Adrenal gland (tissue), 5 donors: ENCODE results near the gene PACSIN2.

ENCODE experiments used
- POLR2A ChIP-seq, 2 donors: fragments of 450-650 bp; IDR thresholded peaks; one replicate each; pipeline ENCODE4 v1.6.1; 2017; ENCODE audit warnings: antibody characterized with exemption in 2 of 2, mild to moderate bottlenecking in 2 of 2, moderate library complexity in 1 of 2
- TF ChIP-seq, protein P1 (sequence below), 6 experiments: fragments of 450-650 bp in 4 of 6; fragments of 200-600 bp in 2 of 6; sonication (generic) in 1 of 6; IDR thresholded peaks; 1 replicate in 5 of 6; 2 replicates in 1 of 6; pipeline versions ENCODE4 v1.5.1 to v1.8.0; 2016 to 2021; ENCODE audit warnings: antibody characterized with exemption in 6 of 6, mild to moderate bottlenecking in 2 of 6, moderate library complexity in 1 of 6
- donor health status: DM: no; HTN: no; CAD: no.

DNA sequence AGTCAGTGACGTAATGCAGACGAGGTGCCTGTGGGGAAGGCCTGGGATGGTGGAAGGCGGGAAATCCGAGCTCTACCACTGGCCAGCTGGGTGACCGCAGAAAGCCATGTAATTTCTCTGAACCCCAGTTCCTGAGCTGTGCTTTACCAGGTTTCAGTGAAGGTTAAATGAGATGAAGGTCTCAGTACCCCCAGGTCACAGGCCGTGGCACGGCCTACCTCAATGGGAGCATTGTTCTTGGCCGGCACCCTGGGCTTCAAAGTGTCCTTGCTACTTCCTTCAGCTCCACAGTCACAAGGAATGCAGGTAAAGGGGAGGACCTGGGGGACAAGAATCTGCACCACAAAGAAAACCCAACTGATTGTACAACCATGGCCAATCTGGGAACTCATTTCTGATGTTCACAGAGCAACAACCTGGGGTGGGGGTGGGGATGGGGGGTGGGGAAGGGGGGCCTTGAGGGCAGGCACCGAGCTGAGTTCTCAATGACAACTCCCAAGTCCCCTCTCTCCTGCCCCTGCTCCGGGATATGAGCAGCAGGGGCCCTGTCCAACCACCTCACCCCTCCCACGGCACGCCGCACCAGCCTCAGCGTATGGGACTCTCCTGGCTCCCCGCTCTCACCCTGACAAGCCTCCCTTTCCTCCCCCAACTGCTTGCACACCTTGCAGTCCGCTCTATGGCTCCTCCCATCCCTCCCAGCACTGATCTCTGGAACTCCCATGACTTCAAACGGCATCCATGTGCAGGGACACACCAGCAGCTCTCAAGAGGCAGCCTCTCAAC is 98.8 kb downstream of the PACSIN2 start:
- TF ChIP-seq, protein P1, sequence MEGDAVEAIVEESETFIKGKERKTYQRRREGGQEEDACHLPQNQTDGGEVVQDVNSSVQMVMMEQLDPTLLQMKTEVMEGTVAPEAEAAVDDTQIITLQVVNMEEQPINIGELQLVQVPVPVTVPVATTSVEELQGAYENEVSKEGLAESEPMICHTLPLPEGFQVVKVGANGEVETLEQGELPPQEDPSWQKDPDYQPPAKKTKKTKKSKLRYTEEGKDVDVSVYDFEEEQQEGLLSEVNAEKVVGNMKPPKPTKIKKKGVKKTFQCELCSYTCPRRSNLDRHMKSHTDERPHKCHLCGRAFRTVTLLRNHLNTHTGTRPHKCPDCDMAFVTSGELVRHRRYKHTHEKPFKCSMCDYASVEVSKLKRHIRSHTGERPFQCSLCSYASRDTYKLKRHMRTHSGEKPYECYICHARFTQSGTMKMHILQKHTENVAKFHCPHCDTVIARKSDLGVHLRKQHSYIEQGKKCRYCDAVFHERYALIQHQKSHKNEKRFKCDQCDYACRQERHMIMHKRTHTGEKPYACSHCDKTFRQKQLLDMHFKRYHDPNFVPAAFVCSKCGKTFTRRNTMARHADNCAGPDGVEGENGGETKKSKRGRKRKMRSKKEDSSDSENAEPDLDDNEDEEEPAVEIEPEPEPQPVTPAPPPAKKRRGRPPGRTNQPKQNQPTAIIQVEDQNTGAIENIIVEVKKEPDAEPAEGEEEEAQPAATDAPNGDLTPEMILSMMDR (IDR thresholded peaks at IDR 0.05) = no peak
- TF ChIP-seq POLR2A (IDR thresholded peaks at IDR 0.05) = no peak
